Effector memory CD4-positive, alpha-beta T cell (primary cell): ENCODE measurements around the gene PLSCR3.

ENCODE experiments used
- DNase-seq, 3 donors: peaks; one replicate each; pipeline ENCODE4 v3.0.0-alpha.2; 2020
- H3K27ac ChIP-seq: 2 replicates; pipeline ENCODE4 v1.7.0; 2013; ENCODE audit warnings: mild to moderate bottlenecking, low read length, moderate library complexity; ENCODE audit not compliant: insufficient read depth, poor library complexity, severe bottlenecking
- H3K27me3 ChIP-seq: replicated peaks from 2 replicates; pipeline ENCODE4 v1.7.0; 2013; ENCODE audit warnings: mild to moderate bottlenecking, low read length; ENCODE audit not compliant: insufficient read depth, control insufficient read depth, poor library complexity, severe bottlenecking
- H3K36me3 ChIP-seq: 2 replicates; pipeline ENCODE4 v1.7.0; 2013; ENCODE audit warnings: mild to moderate bottlenecking, low read length, moderate library complexity; ENCODE audit not compliant: control insufficient read depth, insufficient read depth
- H3K4me1 ChIP-seq: 2 replicates; pipeline ENCODE4 v1.7.0; 2013; ENCODE audit warnings: low read length, mild to moderate bottlenecking; ENCODE audit not compliant: control insufficient read depth, insufficient read depth, poor library complexity, severe bottlenecking
- H3K4me3 ChIP-seq: 2 replicates; pipeline ENCODE4 v1.7.0; 2013; ENCODE audit warnings: low read length, low read depth, mild to moderate bottlenecking; ENCODE audit not compliant: insufficient read depth, poor library complexity, severe bottlenecking
- H3K9me3 ChIP-seq: 2 replicates; pipeline ENCODE4 v1.7.0; 2013; ENCODE audit warnings: mild to moderate bottlenecking, low read length, moderate library complexity; ENCODE audit not compliant: control insufficient read depth

Gene PLSCR3

GRCh38 chr17:7416323-7416722, 22.0 kb upstream of the PLSCR3 start:
- H3K9me3 ChIP-seq, result no peaks in the 10 kb centered on the region
- no peaks in the 10 kb centered on the region for H3K36me3 ChIP-seq
- no peaks in the 10 kb centered on the region for H3K4me1 ChIP-seq
- DNase-seq, result no peak
- H3K27ac ChIP-seq, result no peak overlapping the region
- no peaks in the 10 kb centered on the region for H3K27me3 ChIP-seq
- no peak overlapping the region for H3K4me3 ChIP-seq

GRCh38 chr17:7415784-7416183, 21.5 kb upstream of the PLSCR3 start:
- Histone ChIP-seq H3K27ac (no peak overlapping the region), H3K4me1 (no peaks in the 10 kb centered on the region), H3K36me3 (no peaks in the 10 kb centered on the region), H3K9me3 (no peaks in the 10 kb centered on the region), H3K4me3 (no peak overlapping the region), H3K27me3 (no peaks in the 10 kb centered on the region)
- no peak for DNase-seq

GRCh38 chr17:7414837-7415236, 20.5 kb upstream of the PLSCR3 start:
- Histone ChIP-seq H3K27ac (no peak overlapping the region), H3K9me3 (no peaks in the 10 kb centered on the region), H3K4me3 (no peak overlapping the region), H3K36me3 (no peaks in the 10 kb centered on the region), H3K27me3 (no peaks in the 10 kb centered on the region), H3K4me1 (no peaks in the 10 kb centered on the region)
- DNase-seq, result no peak

- no peaks in the 10 kb centered on the region for H3K36me3 ChIP-seq
- no peak for DNase-seq
- no peak overlapping the region for H3K4me3 ChIP-seq
- no peaks in the 10 kb centered on the region for H3K27me3 ChIP-seq
- no peak overlapping the region for H3K27ac ChIP-seq
- no peaks in the 10 kb centered on the region for H3K4me1 ChIP-seq
- no peaks in the 10 kb centered on the region for H3K9me3 ChIP-seq
These were observed 19.1 kb upstream of the PLSCR3 start for GRCh38 chr17:7413346-7413985.

GRCh38 chr17:7411427-7411750, 17.1 kb upstream of the PLSCR3 start:
- H3K4me1 ChIP-seq, result no peaks in the 10 kb centered on the region
- no peak overlapping the region for H3K4me3 ChIP-seq
- DNase-seq, result no peak
- no peaks in the 10 kb centered on the region for H3K36me3 ChIP-seq
- H3K9me3 ChIP-seq, result no peaks in the 10 kb centered on the region
- no peak overlapping the region for H3K27ac ChIP-seq
- no peaks in the 10 kb centered on the region for H3K27me3 ChIP-seq

- no peaks in the 10 kb centered on the region for H3K36me3 ChIP-seq
- no peaks in the 10 kb centered on the region for H3K9me3 ChIP-seq
- no peak for DNase-seq
- no peak overlapping the region for H3K27ac ChIP-seq
- no peaks in the 10 kb centered on the region for H3K27me3 ChIP-seq
- no peak overlapping the region for H3K4me3 ChIP-seq
- no peaks in the 10 kb centered on the region for H3K4me1 ChIP-seq
These were observed 16.5 kb upstream of the PLSCR3 start for GRCh38 chr17:7410634-7411426.

- H3K27me3 ChIP-seq, result no peaks in the 10 kb centered on the region
- H3K4me1 ChIP-seq, result peaks cover 11% of the 10 kb centered on the region
- H3K9me3 ChIP-seq, result no peaks in the 10 kb centered on the region
- no peak overlapping the region for H3K27ac ChIP-seq
- DNase-seq, result no peak
- H3K36me3 ChIP-seq, result no peaks in the 10 kb centered on the region
- H3K4me3 ChIP-seq, result no peak overlapping the region
These were observed 15.4 kb upstream of the PLSCR3 start for GRCh38 chr17:7409716-7410115.

- Histone ChIP-seq H3K27ac (no peak overlapping the region), H3K4me1 (peaks cover 11% of the 10 kb centered on the region), H3K27me3 (no peaks in the 10 kb centered on the region), H3K9me3 (no peaks in the 10 kb centered on the region), H3K36me3 (no peaks in the 10 kb centered on the region), H3K4me3 (no peak overlapping the region)
- no peak for DNase-seq
These were observed 14.5 kb upstream of the PLSCR3 start for GRCh38 chr17:7408863-7409262.

GRCh38 chr17:7408252-7408727, 14.0 kb upstream of the PLSCR3 start:
- Histone ChIP-seq H3K27me3 (no peaks in the 10 kb centered on the region), H3K9me3 (no peaks in the 10 kb centered on the region), H3K36me3 (no peaks in the 10 kb centered on the region), H3K4me1 (peaks cover 15% of the 10 kb centered on the region), H3K27ac (no peak overlapping the region), H3K4me3 (no peak overlapping the region)
- no peak for DNase-seq

GRCh38 chr17:7407485-7408251, 13.3 kb upstream of the PLSCR3 start, which contains the start of gene NLGN2:
Gene NLGN2, plus strand, starts transcription at chr17:7407845. Its CDS starts 411 bp downstream, at chr17:7408256.
- no peaks in the 10 kb centered on the region for H3K27me3 ChIP-seq
- no peak for DNase-seq
- H3K9me3 ChIP-seq, result no peaks in the 10 kb centered on the region
- H3K4me3 ChIP-seq, result no peak within 1 kb of the TSS
- no peaks in the 10 kb centered on the region for H3K36me3 ChIP-seq
- no peak within 1 kb of the TSS for H3K27ac ChIP-seq
- H3K4me1 ChIP-seq, result peaks cover 19% of the 10 kb centered on the region
